NCI-H1417 (cell line): ENCODE measurements around the gene ANKRD28.
"Not testable (repeated sequence)": the region's sequence is repeated elsewhere in the genome, so short reads cannot be mapped to it uniquely, and the experiment has no call there.

Experiments
- DNase-seq, 3 experiments: peaks; one replicate each; lab custom pipeline; 2025; lab: John Stamatoyannopoulos, UW

Gene ANKRD28

DNA sequence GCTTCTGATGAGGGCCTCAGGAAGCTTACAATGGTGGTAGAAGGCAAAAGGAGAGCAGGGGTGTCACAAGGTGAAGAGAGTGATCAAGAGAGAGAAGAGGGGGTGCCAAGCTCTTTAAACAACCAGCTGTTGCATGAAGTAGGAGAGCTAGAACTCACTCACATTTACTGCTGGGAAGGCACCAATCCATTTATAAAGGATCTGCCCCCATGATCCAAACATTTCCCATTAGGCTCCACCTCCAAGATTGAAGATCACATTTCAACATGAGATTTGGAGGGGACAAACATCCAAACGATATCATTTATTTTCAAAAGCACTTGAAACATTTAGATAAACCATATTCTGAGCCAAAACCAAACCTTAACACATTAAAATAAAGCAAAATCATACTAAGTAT lies 26.3 kb downstream of the ANKRD28 start:
- no peak for DNase-seq

GRCh38 chr3:15769256-15769915 lies 28.4 kb downstream of the ANKRD28 start:
- no peak for DNase-seq

- peak in 1 of 3 experiments; percentile 12 for DNase-seq
Measured at GRCh38 chr3:15768421-15769255, 29.1 kb downstream of the ANKRD28 start.

- DNase-seq = no peak
Measured at GRCh38 chr3:15766406-15766805, 31.4 kb downstream of the ANKRD28 start.

DNA sequence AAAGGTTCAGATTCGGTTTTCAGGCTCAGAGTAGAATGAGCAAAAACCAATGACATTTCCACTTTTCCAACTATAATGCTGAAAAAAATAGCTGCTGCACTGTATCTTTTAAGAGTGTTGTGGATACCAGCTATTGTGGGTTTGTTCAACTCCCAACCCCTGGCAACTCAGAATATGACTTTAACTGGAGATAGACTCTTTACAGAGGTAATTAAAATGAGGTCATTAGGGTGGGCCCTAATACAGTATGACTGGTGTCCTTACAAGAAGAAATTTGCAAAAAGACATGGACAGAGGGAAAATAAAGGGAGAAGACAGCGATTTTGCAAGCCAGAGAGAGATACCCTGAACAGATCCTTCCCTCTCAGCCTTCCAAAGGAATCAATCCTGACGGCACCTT lies 39.5 kb downstream of the ANKRD28 start:
- no peak for DNase-seq

DNA sequence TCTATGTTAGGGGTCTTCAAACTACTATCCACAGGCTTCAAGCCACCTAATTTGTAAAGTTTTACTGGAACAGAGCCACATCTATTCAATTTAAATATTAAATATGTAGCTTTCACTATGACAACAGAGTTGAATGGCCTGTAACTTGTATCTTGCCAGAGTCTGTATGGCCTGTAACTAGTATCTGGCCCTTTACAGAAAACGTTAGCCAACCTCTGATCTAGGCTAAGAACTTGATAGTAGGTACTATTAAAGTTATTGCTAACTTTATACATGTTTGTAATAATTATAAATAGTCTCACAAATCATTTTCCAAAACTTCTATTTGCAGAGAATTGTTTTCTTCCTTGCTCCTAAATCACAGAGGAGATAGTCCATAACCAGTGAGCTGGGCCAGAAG lies 40.0 kb downstream of the ANKRD28 start:
- no peak for DNase-seq

GRCh38 chr3:15756505-15756904 lies 41.3 kb downstream of the ANKRD28 start:
- no peak for DNase-seq

- no peak for DNase-seq
Measured at GRCh38 chr3:15755780-15756179, 42.0 kb downstream of the ANKRD28 start.

- DNase-seq = no peak
Measured at GRCh38 chr3:15755181-15755580, 42.6 kb downstream of the ANKRD28 start.

DNA sequence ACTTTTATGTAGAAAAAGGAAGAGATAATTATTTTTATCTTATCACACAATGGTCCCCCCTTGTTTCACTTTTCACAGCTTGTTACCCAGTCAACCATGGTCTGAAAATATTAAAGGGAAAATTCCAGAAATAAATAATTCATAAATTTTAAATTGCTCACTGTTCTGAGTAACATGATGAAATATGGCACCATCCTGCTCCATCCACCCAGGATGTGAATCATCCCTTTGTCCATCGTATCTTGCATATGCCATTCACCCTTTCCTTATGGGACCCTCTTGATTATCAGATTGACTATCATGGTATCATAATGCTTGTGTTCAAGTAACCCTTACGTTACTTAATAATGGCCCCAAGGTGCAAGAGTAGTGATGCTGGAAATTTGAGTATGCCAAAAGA lies 43.7 kb downstream of the ANKRD28 start:
- no peak for DNase-seq

- DNase-seq = peak in 1 of 3 experiments; percentile 32
Measured at GRCh38 chr3:15753056-15753710, 44.6 kb downstream of the ANKRD28 start.

DNA sequence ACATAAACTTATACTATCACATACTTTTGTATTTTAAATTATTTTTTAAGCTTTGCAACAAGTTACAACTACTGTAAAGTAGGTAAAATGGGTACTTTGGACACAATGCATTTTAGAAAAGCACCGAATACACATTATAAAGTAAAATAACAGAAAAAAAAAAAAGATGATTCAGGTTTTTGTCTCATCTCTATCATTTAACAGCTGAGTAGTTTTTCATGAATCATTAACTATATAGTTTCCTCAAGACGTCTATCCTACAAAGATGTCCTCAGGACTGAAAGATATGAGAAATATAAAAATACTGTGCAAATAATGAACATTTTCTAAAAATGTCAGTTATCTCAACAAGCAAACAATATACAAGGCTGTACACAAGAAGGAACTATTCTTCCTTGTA lies 46.9 kb downstream of the ANKRD28 start:
- no peak for DNase-seq

DNA sequence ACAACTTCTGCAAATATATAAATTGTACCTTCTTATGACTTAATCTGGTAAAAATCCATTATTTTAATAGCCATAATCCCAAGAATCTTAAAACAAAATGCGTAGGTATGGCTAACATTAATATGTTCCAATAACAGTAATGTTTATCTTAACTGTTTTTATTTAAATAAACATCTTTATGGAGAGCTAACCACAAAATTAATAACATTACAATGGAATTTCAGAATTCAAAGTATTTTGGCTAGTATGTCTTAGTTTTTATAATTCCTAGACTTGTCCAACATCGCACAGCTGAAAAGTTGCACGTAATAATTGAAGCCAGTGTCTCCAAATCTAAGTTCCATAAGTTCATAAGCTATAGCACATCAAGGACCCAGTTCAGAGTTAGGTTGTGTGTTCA lies 47.6 kb downstream of the ANKRD28 start:
- no peak for DNase-seq

- DNase-seq = not testable (repeated sequence)
Measured at GRCh38 chr3:15745896-15746295, 51.9 kb downstream of the ANKRD28 start.

DNA sequence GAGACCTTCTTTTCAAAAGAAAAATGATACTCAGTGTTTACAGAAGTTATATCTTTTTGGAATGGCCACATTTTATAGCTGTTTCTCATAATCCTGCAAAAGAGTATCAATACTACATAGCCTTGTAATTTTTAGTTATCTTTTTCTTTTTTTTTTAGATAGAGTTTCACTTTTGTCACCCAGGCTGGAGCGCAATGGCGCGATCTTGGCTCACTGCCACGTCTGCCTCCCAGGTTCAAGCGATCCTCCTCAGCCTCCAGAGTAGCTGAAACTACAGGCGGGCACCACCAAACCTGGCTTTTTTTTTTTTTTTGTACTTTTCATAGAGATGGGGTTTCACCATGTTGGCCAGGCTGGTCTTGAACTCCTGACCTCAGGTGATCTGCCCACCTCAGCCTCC lies 53.6 kb downstream of the ANKRD28 start:
- no peak for DNase-seq

DNA sequence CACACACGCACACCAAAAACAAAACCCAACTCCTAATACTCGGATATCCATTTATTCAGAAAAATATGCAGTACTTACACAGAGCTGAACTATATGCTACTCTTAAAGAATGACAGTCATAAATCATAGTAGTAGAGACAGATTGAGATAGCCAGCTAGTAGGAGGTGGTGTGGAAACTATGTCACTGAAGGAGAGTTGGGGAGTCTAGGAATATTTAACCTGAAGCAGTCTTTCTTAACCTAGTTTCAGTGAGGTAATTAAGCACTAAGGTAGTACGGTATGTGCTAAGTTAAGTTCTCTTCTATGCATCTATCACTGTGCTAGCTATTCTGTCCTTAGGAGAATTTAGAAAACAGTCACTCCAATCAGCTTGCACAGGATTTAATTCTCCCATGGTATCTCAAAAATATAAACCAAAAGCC lies 54.2 kb downstream of the ANKRD28 start:
- DNase-seq = no peak

DNA sequence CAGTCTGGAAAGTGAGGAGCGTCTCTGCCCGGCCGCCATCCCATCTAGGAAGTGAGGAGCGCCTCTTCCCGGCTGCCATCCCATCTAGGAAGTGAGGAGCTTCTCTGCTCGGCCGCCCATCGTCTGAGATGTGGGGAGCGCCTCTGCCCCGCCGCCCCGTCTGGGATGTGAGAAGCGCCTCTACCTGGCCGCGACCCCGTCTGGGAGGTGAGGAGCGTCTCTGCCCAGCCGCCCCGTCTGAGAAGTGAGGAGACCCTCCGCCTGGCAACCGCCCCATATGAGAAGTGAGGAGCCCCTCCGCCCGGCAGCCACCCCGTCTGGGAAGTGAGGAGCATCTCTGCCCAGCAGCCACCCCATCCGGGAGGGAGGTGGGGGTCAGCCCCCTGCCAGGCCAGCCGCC lies 55.5 kb downstream of the ANKRD28 start:
- not testable (repeated sequence) for DNase-seq

GRCh38 chr3:15738616-15739005 lies 59.2 kb downstream of the ANKRD28 start:
- not testable (repeated sequence) for DNase-seq

GRCh38 chr3:15731024-15731423 lies 66.8 kb downstream of the ANKRD28 start:
- DNase-seq = no peak

DNA sequence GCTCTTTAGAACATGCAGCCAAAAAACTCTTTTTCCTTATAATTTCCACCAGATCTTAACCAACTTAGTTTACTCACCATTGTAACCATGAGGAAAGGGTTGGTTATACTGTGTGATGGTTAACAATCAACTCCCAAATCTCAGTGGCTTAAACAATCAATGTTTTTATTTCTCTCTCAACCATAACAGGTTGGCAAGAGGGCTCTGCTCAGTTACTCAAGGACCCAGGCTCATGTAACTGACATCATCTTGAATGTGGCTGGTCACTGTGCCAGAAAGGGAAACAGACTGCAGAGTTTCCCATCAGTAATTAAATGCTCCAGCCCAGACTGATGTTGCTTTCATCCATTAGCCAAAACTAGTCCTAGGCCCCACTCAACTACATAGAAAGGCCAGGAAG lies 69.0 kb downstream of the ANKRD28 start:
- no peak for DNase-seq

- DNase-seq = no peak
Measured at GRCh38 chr3:15726881-15727280, 70.9 kb downstream of the ANKRD28 start.

GRCh38 chr3:15726043-15726442 lies 71.7 kb downstream of the ANKRD28 start:
- no peak for DNase-seq

- no peak for DNase-seq
Measured at GRCh38 chr3:15724446-15724845, 73.3 kb downstream of the ANKRD28 start.
